Omental fat pad (tissue), 4 donors: ENCODE results near the gene RHO. TPM values are rescaled to one million over a fixed set of nuclear protein-coding genes. Genes with fewer than 3 reads are reported as not detected.
"Not testable (repeated sequence)": the region's sequence is repeated elsewhere in the genome, so short reads cannot be mapped to it uniquely, and the experiment has no call there.

Experiments used
- ATAC-seq: fragments of 150-250 bp; one replicate; pipeline ENCODE4 v1.9.1; 2016; ENCODE audit warnings: mild to moderate bottlenecking, moderate library complexity; ENCODE audit not compliant: low FRiP score
- DNase-seq: peaks from one replicate; pipeline ENCODE4 v3.0.0-alpha.2; 2019; ENCODE audit warnings: low spot score
- CTCF ChIP-seq, 3 donors: fragments of 450-650 bp; IDR thresholded peaks; one replicate each; pipeline ENCODE4 v1.5.1; 2016 to 2017; ENCODE audit warnings: antibody characterized with exemption in 3 of 3, mild to moderate bottlenecking in 3 of 3, moderate library complexity in 2 of 3
- total RNA-seq, 4 donors: library from RNA; depleted of rRNA; stranded (reverse); fragments of >200 nt; gene quantifications; one replicate each; pipeline ENCODE4 v1.1.0, GENCODE V29; 2016

RHO gene
- total RNA-seq, 4 donors from 2014 or later = 0.28 TPM; not detected in 3

- ATAC-seq = no peak
- no peak for TF ChIP-seq CTCF (IDR thresholded peaks at IDR 0.05)
- DNase-seq = no peak
These were observed 7.9 kb downstream of the RHO start for GRCh38 chr3:129536374-129536667.

GRCh38 chr3:129536804-129537203, 8.4 kb downstream of the RHO start:
- ATAC-seq (no peak), DNase-seq (no peak)
- no peak for TF ChIP-seq CTCF (IDR thresholded peaks at IDR 0.05)

- no peak for TF ChIP-seq CTCF (IDR thresholded peaks at IDR 0.05)
- ATAC-seq (no peak), DNase-seq (no peak)
These were observed 10.8 kb downstream of the RHO start for GRCh38 chr3:129539206-129539605.

- DNase-seq (no peak), ATAC-seq (no peak)
- no peak for TF ChIP-seq CTCF (IDR thresholded peaks at IDR 0.05)
These were observed 12.5 kb downstream of the RHO start for GRCh38 chr3:129540776-129541516.

- DNase-seq = no peak
- ATAC-seq = no peak
- TF ChIP-seq CTCF (IDR thresholded peaks at IDR 0.05) = no peak
These were observed 14.3 kb downstream of the RHO start for GRCh38 chr3:129542747-129543146.

- TF ChIP-seq CTCF (IDR thresholded peaks at IDR 0.05) = no peak
- no peak for ATAC-seq
- DNase-seq = no peak
These were observed 14.8 kb downstream of the RHO start, which contains the start of gene H1-8 for GRCh38 chr3:129543156-129543790. H1-8 (plus strand) TSS chr3:129543175; CDS start chr3:129543219, 44 bp downstream.

- no peak for DNase-seq
- TF ChIP-seq CTCF (IDR thresholded peaks at IDR 0.05) = no peak
- no peak for ATAC-seq
These were observed 15.6 kb downstream of the RHO start for GRCh38 chr3:129543999-129544398.

GRCh38 chr3:129545951-129546350, 17.5 kb downstream of the RHO start:
- DNase-seq, ATAC-seq: not testable (repeated sequence)
